Retinal pigment epithelial cell (primary cell): ENCODE measurements around the gene AGAP1.

Source experiments
- DNase-seq: peaks from one replicate; pipeline ENCODE4 v3.0.0-alpha.2; 2010; ENCODE audit warnings: low read depth
- H3K4me3 ChIP-seq: 2 replicates; pipeline ENCODE4 v1.5.1; 2011; ENCODE audit warnings: mild to moderate bottlenecking, low read length, control low read depth, moderate library complexity
- TF ChIP-seq, protein P1 (sequence below): conservative IDR thresholded peaks from 2 replicates; pipeline ENCODE4 v1.5.1; 2011; ENCODE audit warnings: low read depth, low read length, control low read depth, inconsistent platforms

AGAP1 gene

DNA sequence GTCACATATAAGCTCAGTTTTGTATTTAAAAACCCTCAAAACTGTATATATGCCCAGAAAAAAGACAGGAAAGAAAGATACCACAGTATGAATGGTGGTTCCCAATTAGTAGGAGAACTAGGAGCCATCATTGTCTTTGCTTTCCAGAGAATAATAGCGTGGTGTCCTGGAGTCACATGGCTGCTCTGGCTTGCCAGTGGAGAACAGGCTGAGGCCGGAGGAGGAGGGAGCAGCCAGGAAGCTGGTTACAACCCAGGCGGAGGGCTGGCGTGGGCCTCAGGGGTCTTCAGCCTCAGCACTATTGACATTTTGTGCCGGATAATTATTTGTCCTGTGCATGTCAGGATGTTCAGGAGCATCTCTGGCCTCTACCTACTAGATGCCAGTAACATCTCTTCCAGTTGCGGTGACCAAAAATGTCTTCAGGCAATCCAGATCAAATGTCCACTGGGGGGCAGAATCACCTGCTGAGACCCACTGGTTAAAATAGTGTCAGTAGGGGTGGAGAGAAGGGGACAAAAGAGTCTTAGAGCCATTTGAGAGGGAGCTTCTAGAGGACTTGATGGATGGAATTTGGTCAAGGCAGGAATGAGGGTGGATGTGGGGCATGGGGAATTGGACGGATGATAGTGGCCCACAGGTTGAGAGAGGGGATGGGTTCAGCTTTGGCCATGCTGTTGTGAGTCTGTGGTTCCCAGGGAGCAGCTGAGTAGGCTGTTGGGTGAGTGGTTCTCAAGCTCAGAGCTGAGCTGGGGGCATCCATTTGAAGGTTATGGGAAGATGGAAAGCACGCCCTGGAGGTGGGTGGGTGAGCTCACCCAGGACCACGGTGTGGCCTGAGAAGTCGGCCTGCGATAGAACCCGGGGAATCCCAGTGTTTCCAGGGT lies 144.9 kb downstream of the AGAP1 start:
- DNase-seq, result no peak
- H3K4me3 ChIP-seq, result no peak overlapping the region
- TF ChIP-seq, protein P1, sequence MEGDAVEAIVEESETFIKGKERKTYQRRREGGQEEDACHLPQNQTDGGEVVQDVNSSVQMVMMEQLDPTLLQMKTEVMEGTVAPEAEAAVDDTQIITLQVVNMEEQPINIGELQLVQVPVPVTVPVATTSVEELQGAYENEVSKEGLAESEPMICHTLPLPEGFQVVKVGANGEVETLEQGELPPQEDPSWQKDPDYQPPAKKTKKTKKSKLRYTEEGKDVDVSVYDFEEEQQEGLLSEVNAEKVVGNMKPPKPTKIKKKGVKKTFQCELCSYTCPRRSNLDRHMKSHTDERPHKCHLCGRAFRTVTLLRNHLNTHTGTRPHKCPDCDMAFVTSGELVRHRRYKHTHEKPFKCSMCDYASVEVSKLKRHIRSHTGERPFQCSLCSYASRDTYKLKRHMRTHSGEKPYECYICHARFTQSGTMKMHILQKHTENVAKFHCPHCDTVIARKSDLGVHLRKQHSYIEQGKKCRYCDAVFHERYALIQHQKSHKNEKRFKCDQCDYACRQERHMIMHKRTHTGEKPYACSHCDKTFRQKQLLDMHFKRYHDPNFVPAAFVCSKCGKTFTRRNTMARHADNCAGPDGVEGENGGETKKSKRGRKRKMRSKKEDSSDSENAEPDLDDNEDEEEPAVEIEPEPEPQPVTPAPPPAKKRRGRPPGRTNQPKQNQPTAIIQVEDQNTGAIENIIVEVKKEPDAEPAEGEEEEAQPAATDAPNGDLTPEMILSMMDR, result no peak

- TF ChIP-seq, protein P1, result no peak
- no peak for DNase-seq
- no peak overlapping the region for H3K4me3 ChIP-seq
These were observed 145.6 kb downstream of the AGAP1 start for GRCh38 chr2:235639428-235639773.

- H3K4me3 ChIP-seq, result no peak overlapping the region
- DNase-seq, result no peak
- TF ChIP-seq, protein P1, result no peak
These were observed 146.0 kb downstream of the AGAP1 start for GRCh38 chr2:235639885-235640284.

- H3K4me3 ChIP-seq, result no peak overlapping the region
- TF ChIP-seq, protein P1, result no peak
- no peak for DNase-seq
These were observed 146.5 kb downstream of the AGAP1 start for GRCh38 chr2:235640377-235640776.

- TF ChIP-seq, protein P1, result no peak
- no peak overlapping the region for H3K4me3 ChIP-seq
- no peak for DNase-seq
These were observed 147.3 kb downstream of the AGAP1 start for GRCh38 chr2:235640926-235641723.

DNA sequence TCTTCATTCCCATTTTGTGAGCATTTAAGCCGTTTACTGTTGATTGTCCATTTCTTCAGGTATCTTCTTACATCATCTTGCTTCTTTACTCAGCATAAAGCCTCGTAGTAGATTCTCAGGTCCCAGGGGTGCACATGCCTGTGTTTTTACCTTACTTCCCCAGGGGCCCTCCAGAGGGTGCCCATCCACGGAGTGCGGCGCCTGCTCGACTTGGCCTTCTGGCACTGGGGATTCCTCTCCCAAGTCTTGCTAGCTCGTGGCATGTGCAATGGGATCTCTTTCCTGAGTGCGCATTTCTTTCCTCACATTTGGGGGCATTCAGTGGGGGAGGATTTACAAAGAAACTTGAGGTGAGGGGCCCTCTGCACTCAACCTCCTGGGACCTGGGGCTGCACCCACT lies 148.1 kb downstream of the AGAP1 start:
- TF ChIP-seq, protein P1, result no peak
- DNase-seq, result no peak
- no peak overlapping the region for H3K4me3 ChIP-seq
